Fibroblast of skin of right quadriceps (primary cell): ENCODE results near the gene LINC00632.

Experiments
- DNase-seq: peaks from one replicate; pipeline ENCODE4 v3.0.0-alpha.2; 2013

The LINC00632 gene

GRCh38 chrX:140709421-140709846 lies at the start of gene LINC00632:
LINC00632 (plus strand) TSS chrX:140709759.
- DNase-seq: no peak

- DNase-seq: no peak
These were observed 47.9 kb upstream of the LINC00632 start for GRCh38 chrX:140661643-140662042.

GRCh38 chrX:140664939-140665338 lies 44.6 kb upstream of the LINC00632 start:
- peak; percentile 10 for DNase-seq

DNA sequence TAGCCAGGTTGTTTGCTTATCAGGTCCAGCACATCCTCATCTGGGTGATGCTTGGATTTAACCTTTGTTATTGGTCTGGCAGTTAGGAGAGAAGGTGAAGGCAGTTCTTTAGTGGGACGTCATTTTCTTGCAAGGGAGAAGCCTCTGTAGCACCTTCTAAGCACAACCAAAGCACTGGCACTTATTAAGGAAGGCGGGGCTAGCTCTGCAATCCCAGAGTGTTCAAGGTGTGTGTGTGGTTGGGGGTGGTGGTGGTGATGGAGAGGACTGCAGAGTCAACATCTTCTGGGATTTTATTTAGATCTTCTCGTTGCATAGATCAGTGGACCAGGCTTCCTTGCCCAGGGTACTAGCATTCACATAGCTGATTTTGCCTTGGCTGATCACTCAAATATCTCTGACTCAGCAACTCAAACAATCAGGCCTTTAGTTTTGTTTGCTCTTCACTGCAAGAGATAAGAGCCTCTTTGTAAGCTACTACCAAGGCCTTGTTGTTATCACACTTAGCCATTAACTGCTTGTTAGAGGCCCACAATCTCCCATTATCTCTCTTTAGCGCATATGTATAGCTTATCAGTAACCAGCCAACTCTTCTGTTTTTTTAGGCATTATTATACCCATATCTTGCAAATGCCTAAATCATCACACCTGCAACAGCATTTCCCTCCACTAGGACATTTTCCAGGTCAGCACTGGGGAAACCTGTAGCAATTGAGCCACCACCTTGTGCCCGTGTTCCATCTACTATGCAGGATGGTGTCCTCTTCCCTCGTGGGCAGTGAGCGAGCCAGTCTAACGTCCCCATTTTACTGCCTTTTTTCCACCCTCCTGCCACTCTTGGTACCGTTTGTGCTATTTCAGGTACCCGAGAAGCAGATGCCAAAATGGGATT lies 36.5 kb upstream of the LINC00632 start:
- DNase-seq: no peak

GRCh38 chrX:140687706-140688105 lies 21.9 kb upstream of the LINC00632 start:
- DNase-seq: no peak

GRCh38 chrX:140691596-140691995 lies 18.0 kb upstream of the LINC00632 start:
- DNase-seq: peak; percentile 22

GRCh38 chrX:140697618-140698017 lies 11.9 kb upstream of the LINC00632 start:
- no peak for DNase-seq

DNA sequence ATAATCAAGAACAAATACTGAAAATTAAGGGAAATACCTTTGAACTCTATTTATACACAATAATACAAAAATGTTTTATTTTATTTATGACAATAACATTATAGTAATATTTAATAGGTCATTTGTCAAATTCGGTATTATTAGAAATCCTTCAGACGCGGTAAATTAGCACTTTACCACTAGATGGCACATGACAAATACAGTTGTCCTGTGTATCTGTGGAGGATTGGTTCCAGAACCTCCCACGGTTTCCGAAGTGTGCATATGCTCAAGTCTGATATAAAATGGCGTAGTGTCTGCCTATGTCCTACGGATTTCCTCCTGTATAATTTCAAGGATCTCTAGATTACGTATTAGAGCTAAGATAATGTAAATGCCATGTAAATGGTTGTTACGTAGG lies 8.1 kb upstream of the LINC00632 start:
- DNase-seq: peak; percentile 45

DNA sequence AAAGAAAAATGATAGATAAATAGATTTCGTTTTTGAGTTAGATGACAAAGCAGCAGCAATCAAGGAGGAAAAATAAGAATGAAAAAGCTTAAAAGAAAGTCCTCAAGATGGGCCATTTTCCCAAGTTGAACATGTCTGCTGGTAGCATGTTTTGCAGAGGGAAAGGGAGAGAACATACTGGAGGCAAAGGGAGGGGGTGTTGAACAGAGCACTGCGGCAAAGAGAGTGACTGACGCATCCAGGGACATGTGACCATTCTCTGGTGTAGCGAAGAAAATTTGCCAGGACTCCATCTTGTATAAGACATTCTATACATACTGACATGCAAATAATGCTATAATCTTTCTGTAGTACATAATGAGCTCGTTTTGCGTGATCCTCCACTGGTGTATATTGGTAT lies 1.2 kb downstream of the LINC00632 start:
- peak; percentile 58 for DNase-seq

GRCh38 chrX:140711894-140712293 lies 2.3 kb downstream of the LINC00632 start:
- no peak for DNase-seq

- peak; percentile 86 for DNase-seq
These were observed 3.0 kb downstream of the LINC00632 start for GRCh38 chrX:140712413-140713173.

DNA sequence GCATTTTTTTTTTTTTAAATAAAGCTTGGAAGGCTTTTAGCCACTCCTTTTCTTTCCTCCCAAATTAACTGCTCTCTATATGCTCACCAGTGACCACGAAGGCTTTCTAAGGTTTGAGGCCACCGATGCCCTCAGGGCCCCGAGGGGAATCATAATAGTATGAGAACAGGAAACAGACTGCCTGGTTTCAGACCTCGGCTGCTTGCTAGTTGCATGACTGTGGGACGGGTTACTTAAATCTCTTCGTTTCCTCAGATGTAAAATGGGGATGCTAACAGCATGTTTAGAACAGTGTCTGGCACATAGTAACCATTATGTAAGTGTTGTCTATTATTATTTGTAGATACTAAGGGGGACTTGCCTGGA lies 3.6 kb downstream of the LINC00632 start:
- DNase-seq: no peak

GRCh38 chrX:140715787-140716186 lies 6.2 kb downstream of the LINC00632 start:
- peak; percentile 78 for DNase-seq

DNA sequence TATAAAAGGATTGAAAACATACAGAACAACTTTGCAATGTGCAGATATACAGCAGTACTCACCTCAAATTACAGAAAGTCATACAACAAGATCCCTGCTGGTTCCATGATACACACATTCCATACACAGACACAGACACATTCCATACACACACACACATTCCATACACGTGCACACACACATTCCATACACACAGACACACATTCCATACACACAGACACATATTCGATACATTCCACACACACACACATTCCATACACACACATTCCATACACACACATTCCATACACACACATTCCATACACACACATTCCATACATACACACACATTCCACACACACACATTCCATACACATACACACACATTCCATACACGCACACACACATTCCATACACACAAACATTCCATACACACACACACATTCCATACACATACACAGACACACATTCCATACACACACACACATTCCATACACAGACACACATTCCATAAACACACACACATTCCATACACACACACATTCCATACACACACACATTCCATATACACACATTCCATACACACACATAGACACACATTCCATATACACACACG lies 13.7 kb downstream of the LINC00632 start:
- peak; percentile 48 for DNase-seq

DNA sequence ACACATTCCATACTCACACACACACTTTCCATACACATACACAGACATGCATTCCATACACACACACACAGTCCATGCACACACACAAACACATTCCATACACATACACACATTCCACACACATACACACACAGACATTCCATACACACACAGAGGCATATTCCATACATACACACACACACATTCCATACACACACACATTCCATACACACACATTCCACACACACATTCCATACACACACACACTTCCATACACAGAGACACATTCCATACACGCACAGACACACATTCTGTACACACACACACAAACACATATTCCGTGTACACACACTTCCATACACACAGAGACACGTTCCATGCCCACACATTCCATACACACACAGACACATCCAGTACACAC lies 14.8 kb downstream of the LINC00632 start:
- no peak for DNase-seq

GRCh38 chrX:140724736-140725135 lies 15.2 kb downstream of the LINC00632 start:
- DNase-seq: no peak

DNA sequence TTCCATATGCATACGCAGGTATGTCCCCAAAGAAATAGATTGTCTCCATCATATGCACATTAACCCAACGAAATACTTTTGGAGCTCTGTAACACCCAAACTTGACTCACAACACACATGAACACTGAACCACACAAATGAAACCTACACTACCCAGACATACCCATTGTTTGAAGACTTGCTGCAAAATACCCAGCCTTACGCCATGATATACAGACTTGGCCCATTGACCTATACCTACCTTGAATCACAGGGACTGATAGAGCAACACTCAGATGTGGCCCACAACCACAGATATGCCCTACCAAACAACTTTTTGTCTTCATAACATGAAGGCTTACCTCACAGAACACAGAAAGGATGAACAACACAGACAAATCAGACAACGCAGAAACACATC lies 15.9 kb downstream of the LINC00632 start:
- DNase-seq: no peak

- peak; percentile 45 for DNase-seq
These were observed 24.3 kb downstream of the LINC00632 start for GRCh38 chrX:140733766-140734342.

DNA sequence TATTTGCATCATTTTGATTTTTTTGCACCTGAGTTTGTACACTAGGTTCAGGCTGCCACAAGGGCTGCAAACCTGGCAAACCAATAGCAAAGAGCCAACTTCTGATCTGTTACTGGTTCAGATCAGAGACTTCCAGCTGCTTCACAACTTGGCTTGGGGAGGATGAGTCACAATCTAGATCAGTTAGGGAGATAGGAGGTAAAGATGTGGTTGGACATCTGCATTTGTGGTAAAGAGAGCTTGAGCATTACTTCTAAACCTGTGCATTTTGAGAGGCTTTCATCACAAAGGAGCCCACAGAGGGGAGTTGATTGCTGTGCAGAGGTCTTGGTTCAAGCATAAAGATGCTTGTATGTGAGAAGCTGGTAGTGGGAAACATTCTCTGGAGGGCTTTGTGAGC lies 34.5 kb downstream of the LINC00632 start:
- no peak for DNase-seq

- no peak for DNase-seq
These were observed 47.4 kb downstream of the LINC00632 start for GRCh38 chrX:140756941-140757340.

DNA sequence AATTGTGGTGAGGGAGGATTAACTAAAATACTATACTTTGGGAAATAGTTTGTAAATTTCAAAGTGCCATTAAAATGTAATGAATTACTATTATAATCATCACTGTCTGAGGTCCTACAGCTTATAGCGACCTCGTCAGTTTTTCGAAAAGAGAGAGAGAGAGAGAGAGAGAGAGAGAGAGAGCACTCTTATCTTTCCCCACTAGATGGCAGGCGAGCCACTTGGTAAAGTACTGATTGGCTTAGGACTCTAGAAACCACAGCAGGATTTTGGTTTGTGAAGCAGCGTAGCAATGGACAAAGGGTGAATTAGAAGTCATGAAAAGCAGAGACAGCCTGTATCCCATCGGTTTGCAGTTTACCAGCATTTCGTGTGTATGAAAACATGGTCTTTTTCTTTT lies 52.5 kb downstream of the LINC00632 start:
- DNase-seq: peak; percentile 68

GRCh38 chrX:140764401-140764919 lies 54.9 kb downstream of the LINC00632 start:
- peak; percentile 80 for DNase-seq
